Activated effector memory CD4-positive, alpha-beta T cell treated with Interleukin-2 at 50 U/mL for 16 hours (primary cell): ENCODE data around the gene CA4.
A peak's percentile ranks its signal among the peaks of the same experiment; 100 is the strongest.
"Not testable (repeated sequence)": the region's sequence is repeated elsewhere in the genome, so short reads cannot be mapped to it uniquely, and the experiment has no call there.

Experiments used
- DNase-seq: peaks from one replicate; pipeline ENCODE4 v3.0.0-alpha.2; 2020

Gene CA4

DNA sequence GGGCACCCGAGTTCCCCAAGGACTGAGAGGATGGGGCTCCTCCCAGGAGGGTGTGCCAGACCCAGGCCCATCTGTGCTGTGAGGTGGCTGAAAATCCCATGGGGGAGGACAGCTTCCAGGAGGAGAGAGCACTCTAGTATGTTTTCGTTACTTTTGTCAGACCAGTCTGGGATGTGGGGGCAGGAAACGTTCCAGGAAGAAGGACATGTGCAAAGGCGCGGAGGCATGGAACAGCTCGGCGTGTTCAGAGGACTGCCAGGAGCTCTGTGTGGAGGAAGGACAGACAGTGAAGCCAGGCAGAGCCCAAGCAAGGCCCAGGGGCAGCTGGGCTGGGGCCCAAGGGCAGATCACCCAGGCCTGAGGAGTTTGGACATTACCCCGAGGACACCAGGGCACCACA, 7.0 kb downstream of the CA4 start:
- no peak for DNase-seq

GRCh38 chr17:60157487-60158040, 7.8 kb downstream of the CA4 start:
- no peak for DNase-seq

DNA sequence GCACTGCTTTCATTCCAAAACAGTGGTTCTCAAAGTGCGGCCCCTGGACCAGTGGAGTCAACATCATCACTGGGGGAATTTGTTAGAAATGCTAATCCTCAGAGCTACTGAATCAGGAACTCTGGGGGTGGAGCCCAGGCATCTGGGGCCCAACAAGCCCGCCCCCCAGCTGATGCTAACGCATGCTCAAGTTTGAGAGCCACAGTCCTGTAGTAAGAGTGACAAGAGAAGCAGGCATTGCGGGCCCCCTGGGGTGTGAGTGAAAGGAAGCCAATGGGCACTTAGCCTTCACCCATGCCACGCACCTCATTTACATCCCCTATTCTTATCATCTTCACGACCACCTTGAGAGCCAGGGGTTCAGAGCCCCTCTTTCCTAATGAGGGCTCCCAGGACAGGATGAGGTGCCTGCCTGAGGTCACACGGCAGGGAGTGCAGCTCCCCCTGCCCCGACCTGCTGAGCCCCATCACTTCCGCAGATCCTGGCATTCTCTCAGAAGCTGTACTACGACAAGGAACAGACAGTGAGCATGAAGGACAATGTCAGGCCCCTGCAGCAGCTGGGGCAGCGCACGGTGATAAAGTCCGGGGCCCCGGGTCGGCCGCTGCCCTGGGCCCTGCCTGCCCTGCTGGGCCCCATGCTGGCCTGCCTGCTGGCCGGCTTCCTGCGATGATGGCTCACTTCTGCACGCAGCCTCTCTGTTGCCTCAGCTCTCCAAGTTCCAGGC, 9.1 kb downstream of the CA4 start:
- DNase-seq = no peak

GRCh38 chr17:60159479-60159866, 9.7 kb downstream of the CA4 start:
- no peak for DNase-seq

DNA sequence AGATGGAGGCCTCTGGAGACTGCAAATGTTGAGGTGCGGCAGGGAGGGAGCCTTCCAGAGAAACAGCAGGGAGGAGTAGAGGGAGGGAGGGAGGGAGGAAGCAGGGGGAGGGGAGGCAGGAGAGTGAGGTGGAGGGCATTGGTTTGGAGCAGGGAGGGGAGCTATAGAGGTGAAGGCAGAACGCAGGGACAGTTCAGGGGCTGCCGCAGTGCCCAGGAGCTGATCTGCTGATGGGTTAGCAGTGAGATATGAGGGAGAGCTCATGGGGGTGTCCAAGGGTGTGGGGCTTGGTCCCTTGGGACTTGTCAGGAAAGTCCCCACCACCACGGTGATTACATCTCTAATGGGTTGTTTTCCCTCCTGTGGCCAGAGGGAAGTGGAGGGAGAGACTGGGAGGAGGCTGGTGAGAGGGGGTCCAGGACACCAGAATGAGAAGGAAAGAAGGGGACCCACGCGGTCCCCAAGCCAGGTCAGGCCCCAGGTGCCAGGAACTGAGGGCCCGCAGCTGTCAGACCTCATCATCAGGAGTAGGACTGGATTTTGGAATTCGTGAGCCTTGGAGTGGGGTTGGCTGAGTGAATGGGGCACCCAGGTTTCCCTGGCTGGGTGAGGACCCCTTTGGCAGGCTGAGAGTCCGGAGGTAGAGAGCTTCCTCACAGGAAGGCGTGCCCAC, 11.2 kb downstream of the CA4 start:
- DNase-seq = no peak

DNA sequence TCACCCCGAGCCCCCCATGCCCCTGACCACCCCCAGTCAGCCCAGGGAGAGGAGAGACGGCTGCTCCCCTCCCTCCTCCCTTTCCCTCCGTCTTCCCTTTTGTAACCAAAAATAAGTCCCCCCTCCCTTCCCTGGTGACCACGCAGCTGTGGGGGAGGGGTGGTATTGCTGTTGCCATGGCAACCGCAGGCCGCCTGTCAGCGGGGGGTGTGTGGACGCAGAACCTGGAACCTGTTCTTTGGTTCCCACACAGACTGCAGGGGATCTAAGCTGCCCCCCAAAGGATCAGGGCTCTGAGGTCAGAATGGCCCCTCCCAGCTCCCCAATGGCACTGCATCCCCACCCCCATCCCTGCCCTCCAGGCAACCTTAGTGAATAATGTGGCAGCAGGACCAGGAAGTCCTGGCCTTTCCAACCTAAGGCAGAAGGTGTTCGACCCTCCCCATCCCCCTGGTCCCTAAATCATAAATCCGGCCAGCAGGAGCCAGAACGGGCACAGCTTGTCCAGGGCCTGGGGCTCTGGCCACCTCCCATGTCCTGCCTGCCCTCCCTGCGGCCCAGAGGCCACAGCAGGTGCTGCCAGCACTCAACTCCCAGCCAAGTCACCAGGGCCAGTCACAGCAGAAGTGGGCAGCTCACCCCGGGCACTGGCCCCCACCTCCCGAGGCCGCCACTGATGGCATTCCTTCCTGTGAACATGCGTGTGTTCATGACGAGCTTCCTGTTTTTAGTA, 12.0 kb downstream of the CA4 start:
- DNase-seq = no peak

GRCh38 chr17:60163108-60163784, 13.5 kb downstream of the CA4 start:
- DNase-seq = no peak

- no peak for DNase-seq
These were observed 14.4 kb downstream of the CA4 start for GRCh38 chr17:60164164-60164563.

- no peak for DNase-seq
These were observed 14.9 kb downstream of the CA4 start for GRCh38 chr17:60164697-60165096.

DNA sequence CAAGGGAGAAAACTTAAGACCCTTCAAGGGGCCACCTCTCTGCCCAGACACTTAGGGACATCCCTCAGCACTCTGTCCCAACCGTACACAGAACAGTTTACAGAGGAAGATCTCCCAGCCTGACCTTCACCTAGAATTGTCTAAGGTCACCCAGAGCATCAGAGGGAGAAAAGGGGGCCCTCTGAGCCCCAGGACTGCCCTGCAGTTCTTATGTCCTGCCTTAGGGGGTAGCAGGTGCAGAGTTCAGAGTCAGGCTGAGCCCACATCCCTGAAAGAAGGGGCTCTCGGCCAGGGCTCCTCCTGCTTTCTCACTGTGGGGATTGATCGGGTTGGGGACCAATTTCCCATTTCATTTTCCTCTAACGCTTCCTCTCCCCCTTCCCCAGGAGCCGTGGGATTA, 15.4 kb downstream of the CA4 start:
- no peak for DNase-seq

DNA sequence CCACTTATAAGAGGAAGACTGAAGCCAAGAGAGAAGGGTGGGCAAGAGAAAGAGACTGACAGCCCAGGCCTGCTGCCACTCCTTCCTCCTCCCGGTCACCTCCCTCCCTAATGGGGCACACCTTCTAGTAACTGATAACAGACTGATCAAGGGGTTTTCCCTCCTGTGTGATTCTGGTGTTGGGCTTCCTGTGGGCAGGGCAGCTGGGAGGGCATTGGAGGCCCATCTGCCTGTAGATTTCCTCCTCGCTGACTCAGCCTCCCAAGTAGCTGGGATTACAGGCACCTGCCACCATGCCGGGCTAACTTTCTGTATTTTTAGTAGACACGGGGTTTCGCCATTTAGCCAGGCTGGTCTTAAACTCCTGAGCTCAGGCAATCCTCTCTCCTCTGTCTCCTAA, 16.2 kb downstream of the CA4 start:
- DNase-seq = peak; percentile 7

- DNase-seq = no peak
These were observed 17.4 kb downstream of the CA4 start for GRCh38 chr17:60167065-60167741.

GRCh38 chr17:60168654-60169053, 18.9 kb downstream of the CA4 start:
- no peak for DNase-seq

- DNase-seq = no peak
These were observed 20.4 kb downstream of the CA4 start for GRCh38 chr17:60169921-60170817.

DNA sequence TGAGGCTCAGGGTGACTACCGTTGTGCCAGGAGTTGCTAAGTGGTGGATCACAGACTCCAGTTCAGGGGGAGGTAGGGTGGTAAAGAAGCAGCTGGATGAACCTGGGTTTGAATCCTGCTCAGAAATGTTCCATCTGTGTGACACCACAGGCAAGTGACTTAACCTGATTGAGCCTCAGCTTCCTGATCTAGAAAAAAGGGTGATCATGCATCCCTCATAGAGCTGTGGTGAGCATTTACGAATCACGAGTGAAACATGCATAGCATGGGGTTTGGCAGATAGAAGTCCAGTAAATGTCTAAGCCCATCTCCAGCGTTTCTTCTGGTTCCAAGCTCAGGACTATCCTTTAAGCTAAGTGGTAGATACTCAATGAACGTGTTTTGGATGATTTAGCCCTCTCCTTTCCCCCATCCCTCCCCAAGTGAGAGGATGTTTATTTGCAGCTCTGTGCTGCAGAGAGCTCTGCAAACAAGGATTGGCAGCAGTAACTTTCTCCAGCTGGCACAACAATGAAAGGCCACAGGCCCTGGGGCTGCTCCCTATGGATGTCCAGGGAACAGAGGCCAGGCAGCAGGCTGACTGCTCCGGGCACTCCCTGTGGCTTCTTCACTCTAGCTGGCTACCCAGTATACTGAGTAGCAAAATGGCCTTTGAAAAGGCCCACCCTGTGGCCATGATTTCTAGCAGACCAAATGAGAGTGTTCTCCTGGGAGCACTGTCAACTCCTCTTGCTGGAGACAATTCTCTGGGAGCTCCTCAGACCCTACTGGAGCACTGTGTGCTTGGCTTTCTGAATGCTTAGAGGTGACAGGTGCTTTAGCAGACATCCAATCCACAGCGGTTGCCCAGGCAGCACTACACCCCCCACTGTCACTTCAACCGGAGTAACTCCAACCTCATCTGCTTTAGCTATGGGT, 21.3 kb downstream of the CA4 start:
- no peak for DNase-seq

DNA sequence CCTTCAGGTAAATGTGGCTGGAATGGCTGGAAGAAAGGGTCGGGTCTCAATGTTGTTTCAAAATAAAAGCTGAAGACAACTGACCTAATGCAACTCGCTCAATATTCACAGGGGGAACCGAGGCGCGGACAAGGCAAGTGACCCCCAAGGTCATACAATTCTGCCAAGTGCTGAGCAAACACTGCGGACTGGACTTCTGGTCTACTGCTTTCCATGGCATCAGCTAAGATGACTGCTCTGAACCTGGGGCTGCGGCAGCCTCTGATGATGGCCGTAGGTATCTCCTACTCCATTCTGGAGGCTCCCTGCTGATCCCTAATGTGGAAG, 21.9 kb downstream of the CA4 start:
- no peak for DNase-seq

- DNase-seq = no peak
These were observed 23.6 kb downstream of the CA4 start for GRCh38 chr17:60173304-60173819.

- no peak for DNase-seq
These were observed 24.3 kb downstream of the CA4 start for GRCh38 chr17:60174035-60174434.

- not testable (repeated sequence) for DNase-seq
These were observed 25.0 kb downstream of the CA4 start for GRCh38 chr17:60174767-60175166.

DNA sequence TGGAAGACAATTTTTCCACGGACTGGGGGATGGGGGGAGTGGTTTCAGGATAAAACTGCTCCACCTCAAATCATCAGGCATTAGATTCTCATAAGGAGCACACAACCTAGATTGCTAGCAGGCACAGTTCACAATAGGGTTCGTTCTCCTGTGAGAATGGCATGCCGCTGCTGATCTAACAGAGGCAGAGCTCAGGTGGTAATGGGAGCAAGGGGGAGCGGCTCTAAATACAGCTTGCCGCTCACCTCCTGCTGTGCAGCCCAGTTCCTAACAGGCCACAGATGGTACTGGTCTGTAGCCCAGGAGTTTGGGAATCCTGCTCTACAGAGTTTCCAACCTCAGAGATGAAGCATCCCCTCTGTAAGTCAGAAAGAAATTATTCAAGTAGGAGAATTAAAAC, 27.0 kb downstream of the CA4 start:
- DNase-seq = not testable (repeated sequence)
